ENCODE results near the gene RBM4B. TPM values are rescaled to one million over a fixed set of nuclear protein-coding genes. Genes with fewer than 3 reads are reported as not detected.
A peak's percentile ranks its signal among the peaks of the same experiment; 100 is the strongest.

RBM4B gene
- total RNA-seq, 4 donors from 2014 or later: 7.8 to 13.9 (median 11.2) TPM

- ATAC-seq (ENCODE audit: low FRiP score): no peak
- no peak for DNase-seq (ENCODE audit: low spot score)
- TF ChIP-seq CTCF (IDR thresholded peaks at IDR 0.05): no peak
These were observed 53.2 kb downstream of the RBM4B start for GRCh38 chr11:66624450-66624849.

- ATAC-seq (ENCODE audit: low FRiP score) (no peak), DNase-seq (ENCODE audit: low spot score) (no peak)
- no peak for TF ChIP-seq CTCF (IDR thresholded peaks at IDR 0.05)
These were observed 58.6 kb downstream of the RBM4B start for GRCh38 chr11:66619080-66619554.

- no peak for TF ChIP-seq CTCF (IDR thresholded peaks at IDR 0.05)
- ATAC-seq (ENCODE audit: low FRiP score): no peak
- no peak for DNase-seq (ENCODE audit: low spot score)
These were observed 60.4 kb downstream of the RBM4B start for GRCh38 chr11:66617155-66617834.

- DNase-seq (ENCODE audit: low spot score) (peak; percentile 91), ATAC-seq (ENCODE audit: low FRiP score) (peak; percentile 97)
These were observed 61.1 kb downstream of the RBM4B start, which contains the start of gene RBM14 for GRCh38 chr11:66616379-66617154. Gene RBM14, plus strand, starts transcription at chr11:66616630. Its CDS starts 91 bp downstream, at chr11:66616721.

More at GRCh38 chr11:66616379-66617154, 61.1 kb downstream of the RBM4B start, which contains the start of gene RBM14:
- no peak for TF ChIP-seq CTCF (IDR thresholded peaks at IDR 0.05)

Small RNA genes lying within 50 kb of the gene (small RNA-seq; reads per million reads assigned to genes)
- gene RN7SL12P: not detected
- gene RNU4-39P: not detected

Other genes with a start within 250 kb of the RBM4B start
- gene MRPL11, start 239.0 kb downstream of the RBM4B start, total RNA-seq: 10 to 100 TPM; 29.2 to 38.0 (median 32.3) TPM
- gene PELI3, start 211.0 kb downstream of the RBM4B start, total RNA-seq: 10 to 100 TPM in 2 of 4 donors, 1 to 10 TPM in 2; 9.2 to 16.3 (median 12.5) TPM
- gene DPP3, start 197.5 kb downstream of the RBM4B start, total RNA-seq: 10 to 100 TPM; 13.9 to 23.9 (median 21.0) TPM
- gene BBS1, start 167.3 kb downstream of the RBM4B start, total RNA-seq: 10 to 100 TPM; 35.5 to 71.9 (median 37.9) TPM
- gene ZDHHC24, start 131.8 kb downstream of the RBM4B start, total RNA-seq: 10 to 100 TPM; 12.1 to 18.7 (median 13.0) TPM
- not detected for gene ACTN3, start 131.0 kb downstream of the RBM4B start, total RNA-seq
- gene CTSF, start 109.3 kb downstream of the RBM4B start, total RNA-seq: 100 to 1,000 TPM in 2 of 4 donors, 10 to 100 TPM in 2; 82.8 to 110 (median 96.5) TPM
- under 1 TPM in 2 of 4 donors, not detected in 2; 0.19 to 0.28 TPM for gene CCDC87, start 84.8 kb downstream of the RBM4B start, total RNA-seq
- 10 to 100 TPM; 19.0 to 42.4 (median 21.7) TPM for gene CCS, start 84.7 kb downstream of the RBM4B start, total RNA-seq
- 10 to 100 TPM; 38.3 to 74.2 (median 55.7) TPM for gene RBM14, start 61.3 kb downstream of the RBM4B start, total RNA-seq
- 10 to 100 TPM; 63.1 to 90.8 (median 78.3) TPM for gene RBM4, start 39.2 kb downstream of the RBM4B start, total RNA-seq
- gene SPTBN2, start 51.3 kb upstream of the RBM4B start, total RNA-seq: 10 to 100 TPM in 2 of 4 donors, 1 to 10 TPM in 2; 1.6 to 14.4 (median 8.6) TPM
- gene RCE1, start 165.6 kb upstream of the RBM4B start, total RNA-seq: 10 to 100 TPM; 12.8 to 20.4 (median 14.5) TPM
- gene LRFN4, start 179.2 kb upstream of the RBM4B start, total RNA-seq: 10 to 100 TPM; 10.2 to 16.6 (median 12.4) TPM

All from omental fat pad (tissue), 4 donors.